Transverse colon (tissue), 4 donors: Measurements from ENCODE around the gene MAN1B1. TPM values are rescaled to one million over a fixed set of nuclear protein-coding genes. Genes with fewer than 3 reads are reported as not detected.
A peak's percentile ranks its signal among the peaks of the same experiment; 100 is the strongest.

Experiments
- DNase-seq: peaks from one replicate; pipeline ENCODE4 v3.0.0-alpha.2; 2019
- H3K27ac ChIP-seq, 4 donors: fragments of 200-600 bp; sonication (generic); 2 replicates each; pipeline ENCODE4 v1.5.1; 2016 to 2018; ENCODE audit warnings: inconsistent platforms in 4 of 4
- H3K27me3 ChIP-seq: fragments of 200-600 bp; sonication (generic); 2 replicates; pipeline ENCODE4 v1.5.1; 2017; ENCODE audit warnings: inconsistent platforms
- H3K36me3 ChIP-seq, 4 donors: fragments of 200-600 bp; sonication (generic); 2 replicates each; pipeline ENCODE4 v1.5.1; 2017 to 2019; ENCODE audit warnings: inconsistent platforms in 4 of 4
- H3K4me1 ChIP-seq, 4 donors: fragments of 200-600 bp; sonication (generic); 2 replicates each; pipeline ENCODE4 v1.5.1; 2017 to 2020; ENCODE audit warnings: inconsistent platforms in 4 of 4
- H3K4me3 ChIP-seq, 4 donors: fragments of 200-600 bp; sonication (generic); 1 replicate in 1 of 4; 2 replicates in 3 of 4; pipeline versions ENCODE4 v1.5.1 to v1.6.1; 2017 to 2019; ENCODE audit warnings: inconsistent platforms in 4 of 4
- H3K9me3 ChIP-seq, 2 donors: fragments of 200-600 bp; sonication (generic); 2 replicates each; pipeline ENCODE4 v1.5.1; 2017 to 2019; ENCODE audit warnings: inconsistent platforms in 2 of 2
- CTCF ChIP-seq, 5 experiments: fragments of 200-600 bp in 3 of 5; fragments of 450-650 bp in 2 of 5; sonication (generic) in 3 of 5; IDR thresholded peaks; 1 replicate in 2 of 5; 2 replicates in 3 of 5; pipeline ENCODE4 v1.5.1; 2016 to 2017; ENCODE audit warnings: antibody characterized with exemption in 5 of 5, inconsistent platforms in 3 of 5, mild to moderate bottlenecking in 2 of 5, moderate library complexity in 1 of 5
- EP300 ChIP-seq: sonication (generic); formaldehyde crosslinking; IDR thresholded peaks from one replicate; pipeline ENCODE4 v1.6.1; 2017; ENCODE audit warnings: antibody characterized with exemption, low read depth
- POLR2A ChIP-seq: fragments of 450-650 bp; IDR thresholded peaks from one replicate; pipeline ENCODE4 v1.6.1; 2016; ENCODE audit warnings: antibody characterized with exemption, mild to moderate bottlenecking, moderate library complexity
- POLR2AphosphoS5 ChIP-seq, 3 donors: sonication (generic); formaldehyde crosslinking; IDR thresholded peaks; one replicate each; pipeline ENCODE4 v1.6.1; 2016; ENCODE audit warnings: antibody characterized with exemption in 3 of 3
- WGBS, 2 donors: methylation state at CpG; one replicate each; pipeline ENCODE4 v1.1.5; 2018; ENCODE audit warnings: low coverage in 1 of 2; 5-methylcytosine and 5-hydroxymethylcytosine counted together
- in situ Hi-C, 4 donors: fragments of 200-750 bp; cut with MboI; loops; one replicate each; pipeline versions ENCODE4 v1.15.0 to v1.15.1; 2017; ENCODE audit warnings: low sequenced_read_pairs in 3 of 4, low pct_ligation_motif_present in 1 of 4, low pct_unique_long_range_greater_than_20kb in 1 of 4
- intact Hi-C: fragments of 100-400 bp; cut with DNase I; formaldehyde crosslinking; loops from one replicate; pipeline ENCODE4 v1.15.1; 2023; ENCODE audit warnings: low total_unique reads
- total RNA-seq, 4 donors: library from RNA; depleted of rRNA; stranded (reverse); fragments of >200 nt; gene quantifications; one replicate each; pipeline ENCODE4 v1.1.0, GENCODE V29; 2016

MAN1B1 gene
- total RNA-seq, 4 donors from 2014 or later, result 56.5 to 106 (median 70.0) TPM

- H3K27me3 ChIP-seq, result peaks cover 20% of the 10 kb centered on the region
- in situ Hi-C loops, result loop anchor here in 1 of 4 donors (25.0 kb wide), 1 partner anchor 100 kb away; the partner anchor contains the start of genes NDOR1, RNF208, TMEM203 and TPRN
- H3K4me1 ChIP-seq, result peaks cover 0 to 18% (median 11%) of the 10 kb centered on the region in 4 donors
- no peak for DNase-seq
- 93% methylated on average over 21 of the region's 35 CpGs; no CpG with 5 or more reads in 1 of the 2 donors for WGBS, 2 donors
- TF ChIP-seq POLR2A, result no peak
- intact Hi-C loops, result no loop called here
- H3K27ac ChIP-seq, result no peak overlapping the region
- H3K36me3 ChIP-seq, result no peaks in the 10 kb centered on the region
- H3K4me3 ChIP-seq, result no peak overlapping the region
- no peaks in the 10 kb centered on the region for H3K9me3 ChIP-seq
Observed at GRCh38 chr9:137111788-137112563, 25.2 kb downstream of the MAN1B1 start.

- DNase-seq, result no peak
- Histone ChIP-seq H3K36me3 (no peaks in the 10 kb centered on the region), H3K27ac (no peak overlapping the region), H3K4me3 (no peak overlapping the region), H3K27me3 (peaks cover 26% of the 10 kb centered on the region), H3K9me3 (no peaks in the 10 kb centered on the region), H3K4me1 (peaks cover 0 to 18% (median 11%) of the 10 kb centered on the region in 4 donors)
- 94% methylated on average over 33 of the region's 42 CpGs; no CpG with 5 or more reads in 1 of the 2 donors for WGBS, 2 donors
- TF ChIP-seq EP300, result no peak
- TF ChIP-seq POLR2A, result no peak
- TF ChIP-seq CTCF (IDR thresholded peaks at IDR 0.05), result no peak
- no peak for TF ChIP-seq POLR2AphosphoS5 (IDR thresholded peaks at IDR 0.05)
- in situ Hi-C loops, result loop anchor here in 1 of 4 donors (25.0 kb wide), 1 partner anchor 100 kb away; the partner anchor contains the start of genes NDOR1, RNF208, TMEM203 and TPRN
- intact Hi-C loops, result no loop called here
Observed at GRCh38 chr9:137112564-137113384, 26.0 kb downstream of the MAN1B1 start.

GRCh38 chr9:137113385-137114159 lies 26.8 kb downstream of the MAN1B1 start:
- no peaks in the 10 kb centered on the region for H3K36me3 ChIP-seq
- peaks cover 26% of the 10 kb centered on the region for H3K27me3 ChIP-seq
- no peak overlapping the region for H3K27ac ChIP-seq
- in situ Hi-C loops (loop anchor here in 1 of 4 donors (25.0 kb wide), 1 partner anchor 99 kb away; the partner anchor contains the start of genes NDOR1, RNF208, TMEM203 and TPRN), intact Hi-C loops (no loop called here)
- H3K4me3 ChIP-seq, result peak overlapping the region in 2 of 4 donors; percentile 39 to 69
- no peaks in the 10 kb centered on the region for H3K9me3 ChIP-seq
- WGBS, 2 donors, result 60% methylated on average over 32 of the region's 66 CpGs; no CpG with 5 or more reads in 1 of the 2 donors
- peaks cover 0 to 18% (median 11%) of the 10 kb centered on the region in 4 donors for H3K4me1 ChIP-seq
- DNase-seq, result no peak
- TF ChIP-seq POLR2A, result no peak
- TF ChIP-seq EP300, result no peak
- TF ChIP-seq POLR2AphosphoS5 (IDR thresholded peaks at IDR 0.05), result no peak
- no peak for TF ChIP-seq CTCF (IDR thresholded peaks at IDR 0.05)

- no peak for DNase-seq
- intact Hi-C loops (no loop called here), in situ Hi-C loops (loop anchor here in 1 of 4 donors (25.0 kb wide), 1 partner anchor 98 kb away; the partner anchor contains the start of genes NDOR1, RNF208, TMEM203 and TPRN)
- Histone ChIP-seq H3K27ac (peak overlapping the region; percentile 42 to 70 (median 50)), H3K36me3 (no peaks in the 10 kb centered on the region), H3K27me3 (peaks cover 26% of the 10 kb centered on the region), H3K4me1 (peaks cover 0 to 18% (median 11%) of the 10 kb centered on the region in 4 donors), H3K4me3 (peak overlapping the region; percentile 46 to 94 (median 72)), H3K9me3 (no peaks in the 10 kb centered on the region)
- TF ChIP-seq EP300 (no peak), POLR2A (no peak), POLR2AphosphoS5 (IDR thresholded peaks at IDR 0.05) (no peak), CTCF (IDR thresholded peaks at IDR 0.05) (no peak)
- 20% methylated on average over 2 of the region's 45 CpGs; no CpG with 5 or more reads in 1 of the 2 donors for WGBS, 2 donors
Observed at GRCh38 chr9:137114220-137114612, 27.4 kb downstream of the MAN1B1 start.
